ENCODE data around the gene STK26. TPM values are rescaled to one million over a fixed set of nuclear protein-coding genes. Genes with fewer than 3 reads are reported as not detected.

Gene STK26
- polyA plus RNA-seq, 3 donors, result 11.7 to 25.1 (median 22.2) TPM

DNA sequence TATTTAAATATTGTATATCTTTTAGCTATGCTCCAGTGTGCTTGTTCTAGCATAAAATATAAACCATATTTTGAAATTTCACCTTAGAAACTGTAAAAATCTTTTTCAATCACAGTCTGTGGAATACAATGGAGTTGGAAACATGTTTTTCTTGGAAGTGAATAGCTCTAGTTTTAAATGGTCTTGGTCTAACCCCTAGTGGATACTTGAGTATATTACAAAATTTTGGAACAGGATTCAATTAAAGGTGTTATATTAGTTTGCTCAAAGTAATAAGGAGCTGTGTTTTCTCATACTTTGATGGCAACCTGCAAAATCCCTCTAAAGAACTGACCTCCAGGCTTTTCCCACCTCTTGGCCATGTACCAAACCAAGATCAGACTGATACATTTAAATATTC, 48.2 kb downstream of the STK26 start:
- DNase-seq, result peak in 1 of 3 donors; percentile 7
- Mint-ChIP-seq H3K9me3 (no peaks in the 10 kb centered on the region), H3K27me3 (ENCODE audit: low read depth in 3 of 3) (peaks cover 0 to 6% (median 0%) of the 10 kb centered on the region in 3 donors), H3K4me3 (no peak overlapping the region), H3K27ac (no peak overlapping the region), H3K36me3 (peaks cover 28 to 33% of the 10 kb centered on the region in 2 donors), H3K4me1 (no peaks in the 10 kb centered on the region)
- Histone ChIP-seq H3K4me1 (ENCODE audit: control insufficient read depth in 1 of 2, insufficient read depth in 2 of 2, low read length in 2 of 2) (no peaks in the 10 kb centered on the region), H3K79me2 (ENCODE audit: insufficient read depth, low read length) (no peaks in the 10 kb centered on the region), H3K27me3 (ENCODE audit: control insufficient read depth in 2 of 2, insufficient read depth in 2 of 2, low read length in 2 of 2) (peaks cover 0 to 22% of the 10 kb centered on the region in 2 donors), H3K27ac (ENCODE audit: low read depth in 1 of 2, low read length in 2 of 2) (no peak overlapping the region), H3K9me3 (replicated peaks in 1 of 2; ENCODE audit: control insufficient read depth in 1 of 2, insufficient read depth in 1 of 2, low read length in 2 of 2) (no peaks in the 10 kb centered on the region), H4K20me1 (ENCODE audit: insufficient read depth, low read length) (no peaks in the 10 kb centered on the region), H3K4me3 (replicated peaks in 1 of 3; ENCODE audit: low read depth in 2 of 3, low read length in 3 of 3) (no peak overlapping the region), H3K4me2 (replicated peaks; ENCODE audit: extremely low read depth, low read length, poor library complexity, severe bottlenecking) (no peak overlapping the region), H3K36me3 (replicated peaks in 1 of 2; ENCODE audit: control insufficient read depth in 1 of 2, insufficient read depth in 2 of 2, low read length in 2 of 2) (peaks cover 23 to 55% of the 10 kb centered on the region in 2 donors), H2AFZ (ENCODE audit: insufficient read depth, low read depth, low read length, poor library complexity, severe bottlenecking) (no peak overlapping the region), H3K9ac (ENCODE audit: insufficient read depth, low read length, poor library complexity, severe bottlenecking) (no peak overlapping the region)
- intact Hi-C loops (cut with micrococcal nuclease), result no loop called here
- TF ChIP-seq, protein P1, sequence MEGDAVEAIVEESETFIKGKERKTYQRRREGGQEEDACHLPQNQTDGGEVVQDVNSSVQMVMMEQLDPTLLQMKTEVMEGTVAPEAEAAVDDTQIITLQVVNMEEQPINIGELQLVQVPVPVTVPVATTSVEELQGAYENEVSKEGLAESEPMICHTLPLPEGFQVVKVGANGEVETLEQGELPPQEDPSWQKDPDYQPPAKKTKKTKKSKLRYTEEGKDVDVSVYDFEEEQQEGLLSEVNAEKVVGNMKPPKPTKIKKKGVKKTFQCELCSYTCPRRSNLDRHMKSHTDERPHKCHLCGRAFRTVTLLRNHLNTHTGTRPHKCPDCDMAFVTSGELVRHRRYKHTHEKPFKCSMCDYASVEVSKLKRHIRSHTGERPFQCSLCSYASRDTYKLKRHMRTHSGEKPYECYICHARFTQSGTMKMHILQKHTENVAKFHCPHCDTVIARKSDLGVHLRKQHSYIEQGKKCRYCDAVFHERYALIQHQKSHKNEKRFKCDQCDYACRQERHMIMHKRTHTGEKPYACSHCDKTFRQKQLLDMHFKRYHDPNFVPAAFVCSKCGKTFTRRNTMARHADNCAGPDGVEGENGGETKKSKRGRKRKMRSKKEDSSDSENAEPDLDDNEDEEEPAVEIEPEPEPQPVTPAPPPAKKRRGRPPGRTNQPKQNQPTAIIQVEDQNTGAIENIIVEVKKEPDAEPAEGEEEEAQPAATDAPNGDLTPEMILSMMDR (IDR thresholded peaks at IDR 0.05), result no peak

DNA sequence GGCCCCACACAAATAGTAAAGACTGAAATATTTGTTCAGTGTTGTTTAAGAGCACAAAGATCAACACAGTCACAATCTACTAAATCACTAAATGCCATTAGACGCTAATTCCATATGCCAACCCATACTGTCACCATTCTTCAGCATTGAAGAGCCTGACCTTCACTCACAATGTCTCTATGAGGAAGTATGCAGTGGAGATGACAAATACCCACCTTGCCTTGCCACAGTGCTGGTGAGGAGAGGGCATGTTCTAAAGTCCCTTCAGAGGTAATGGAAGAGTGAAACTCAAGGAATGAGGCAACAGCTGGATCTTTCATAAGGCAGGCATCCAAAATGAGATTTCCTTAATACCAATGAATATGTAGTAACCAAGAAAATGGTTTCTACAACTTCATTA, 54.3 kb downstream of the STK26 start:
- Histone ChIP-seq H3K4me2 (replicated peaks; ENCODE audit: extremely low read depth, low read length, poor library complexity, severe bottlenecking) (no peak overlapping the region), H3K9ac (ENCODE audit: insufficient read depth, low read length, poor library complexity, severe bottlenecking) (no peak overlapping the region), H3K9me3 (replicated peaks in 1 of 2; ENCODE audit: control insufficient read depth in 1 of 2, insufficient read depth in 1 of 2, low read length in 2 of 2) (no peaks in the 10 kb centered on the region), H4K20me1 (ENCODE audit: insufficient read depth, low read length) (no peaks in the 10 kb centered on the region), H3K27ac (ENCODE audit: low read depth in 1 of 2, low read length in 2 of 2) (no peak overlapping the region), H3K36me3 (replicated peaks in 1 of 2; ENCODE audit: control insufficient read depth in 1 of 2, insufficient read depth in 2 of 2, low read length in 2 of 2) (peaks cover 8 to 25% of the 10 kb centered on the region in 2 donors), H3K79me2 (ENCODE audit: insufficient read depth, low read length) (no peaks in the 10 kb centered on the region), H3K4me3 (replicated peaks in 1 of 3; ENCODE audit: low read depth in 2 of 3, low read length in 3 of 3) (no peak overlapping the region), H3K4me1 (ENCODE audit: control insufficient read depth in 1 of 2, insufficient read depth in 2 of 2, low read length in 2 of 2) (no peaks in the 10 kb centered on the region), H2AFZ (ENCODE audit: insufficient read depth, low read depth, low read length, poor library complexity, severe bottlenecking) (no peak overlapping the region), H3K27me3 (ENCODE audit: control insufficient read depth in 2 of 2, insufficient read depth in 2 of 2, low read length in 2 of 2) (peaks cover 0 to 16% of the 10 kb centered on the region in 2 donors)
- Mint-ChIP-seq H3K9me3 (no peaks in the 10 kb centered on the region), H3K4me3 (no peak overlapping the region), H3K27me3 (ENCODE audit: low read depth in 3 of 3) (peaks cover 0 to 4% (median 0%) of the 10 kb centered on the region in 3 donors), H3K4me1 (no peaks in the 10 kb centered on the region), H3K36me3 (peaks cover 18 to 24% of the 10 kb centered on the region in 2 donors), H3K27ac (peak overlapping the region in 2 of 7 donors; percentile 18 to 54)
- WGBS (ENCODE audit: insufficient coverage), result no CpG with 5 or more reads among the region's 1 CpG
- TF ChIP-seq, protein P1 (IDR thresholded peaks at IDR 0.05), result no peak
- no peak for DNase-seq
- intact Hi-C loops (cut with micrococcal nuclease), result no loop called here

All from CD14-positive monocyte (primary cell).